ENCODE results near the gene PCYT1B. TPM values are rescaled to one million over a fixed set of nuclear protein-coding genes. Genes with fewer than 3 reads are reported as not detected.

PCYT1B gene
- 0.71 and 0.88 TPM in 2 replicates for polyA plus RNA-seq

GRCh38 chrX:24647257-24648058 lies at the start of gene PCYT1B:
TSS of gene PCYT1B (minus strand) at chrX:24647347. CDS start at chrX:24647105, 242 bp downstream.

DNA sequence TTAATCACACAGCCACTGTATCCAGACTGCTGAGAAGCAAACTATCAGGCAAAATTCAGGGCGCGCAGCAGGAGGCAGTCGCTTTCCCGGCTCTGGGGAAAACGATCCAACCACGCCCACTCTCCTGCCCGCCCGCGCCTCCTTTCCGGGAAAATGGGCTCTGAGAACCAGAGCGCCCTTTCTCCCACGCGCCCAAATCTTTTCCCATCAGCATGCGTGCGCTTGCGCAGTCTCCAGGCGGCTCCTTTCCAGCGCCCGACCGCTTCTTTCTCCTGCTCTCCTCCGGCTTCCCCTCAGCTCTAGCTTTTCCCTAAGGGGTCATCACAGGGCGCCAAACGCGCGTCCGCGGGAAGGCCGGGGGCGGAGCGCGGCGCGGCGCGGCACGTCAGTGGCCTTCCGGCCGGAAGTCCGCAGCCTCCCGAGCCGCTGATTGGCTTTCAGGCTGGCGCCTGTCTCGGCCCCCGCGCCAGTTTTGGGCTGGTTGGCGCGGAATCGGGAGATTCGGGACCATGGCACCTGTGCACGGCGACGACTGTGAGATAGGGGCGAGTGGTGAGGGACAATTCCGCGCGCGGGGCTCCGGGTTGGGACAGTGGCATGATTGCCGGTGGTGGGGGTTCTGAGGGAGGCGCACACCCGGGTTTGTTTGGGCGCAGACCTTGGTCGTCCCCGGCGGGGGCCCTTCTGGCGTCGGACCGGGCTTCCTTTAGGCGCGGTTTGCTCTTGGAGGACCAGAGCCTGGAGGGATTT lies 46.5 kb upstream of the PCYT1B start, which contains the start of gene POLA1:
Gene POLA1, plus strand, starts transcription at position 466 of the 750 bp plus-strand sequence. Its CDS starts 44 bp downstream, at position 510.

Other genes with a start within 250 kb of the PCYT1B start
- gene PDK3, start 182.1 kb downstream of the PCYT1B start, polyA plus RNA-seq: 11.2 and 12.9 TPM in 2 replicates
- 1.1 and 1.4 TPM in 2 replicates for gene POLA1, start 46.6 kb upstream of the PCYT1B start, polyA plus RNA-seq